ENCODE data around the gene C9orf72. TPM values are rescaled to one million over a fixed set of nuclear protein-coding genes. Genes with fewer than 3 reads are reported as not detected.

C9orf72 gene
- total RNA-seq, 1 experiment from 2014 or later = 8.0 TPM

GRCh38 chr9:27595733-27596132 lies 22.5 kb upstream of the C9orf72 start:
- no peak overlapping the region for H3K27ac Mint-ChIP-seq (ENCODE audit: unreplicated experiment)
- CTCF ChIA-PET = no interaction called here
- H3K9me3 Mint-ChIP-seq (ENCODE audit: low read depth, unreplicated experiment) = peaks cover 9% of the 10 kb centered on the region
- H3K36me3 Mint-ChIP-seq (ENCODE audit: insufficient read depth, unreplicated experiment) = no peaks in the 10 kb centered on the region
- no peak for TF ChIP-seq CTCF (IDR thresholded peaks at IDR 0.05; ENCODE audit: unreplicated experiment)
- DNase-seq = no peak
- H3K4me1 Mint-ChIP-seq (ENCODE audit: low read depth, unreplicated experiment) = no peaks in the 10 kb centered on the region
- no peak overlapping the region for H3K4me3 Mint-ChIP-seq (ENCODE audit: low read depth, unreplicated experiment)
- intact Hi-C loops (cut with micrococcal nuclease; ENCODE audit: unreplicated experiment) = no loop called here
- H3K27me3 Mint-ChIP-seq (ENCODE audit: unreplicated experiment) = peaks cover 7% of the 10 kb centered on the region
- no TSS peak for BruUV-seq (replicated peaks)

- Mint-ChIP-seq H3K27ac (ENCODE audit: unreplicated experiment) (no peak overlapping the region), H3K4me1 (ENCODE audit: low read depth, unreplicated experiment) (no peaks in the 10 kb centered on the region), H3K9me3 (ENCODE audit: low read depth, unreplicated experiment) (peaks cover 12% of the 10 kb centered on the region), H3K4me3 (ENCODE audit: low read depth, unreplicated experiment) (no peak overlapping the region), H3K36me3 (ENCODE audit: insufficient read depth, unreplicated experiment) (no peaks in the 10 kb centered on the region), H3K27me3 (ENCODE audit: unreplicated experiment) (peaks cover 7% of the 10 kb centered on the region)
- DNase-seq = no peak
- no peak for TF ChIP-seq CTCF (IDR thresholded peaks at IDR 0.05; ENCODE audit: unreplicated experiment)
- CTCF ChIA-PET = no interaction called here
- BruUV-seq (replicated peaks) = no TSS peak
- intact Hi-C loops (cut with micrococcal nuclease; ENCODE audit: unreplicated experiment) = no loop called here
These were observed 18.4 kb upstream of the C9orf72 start for GRCh38 chr9:27591672-27592071.

GRCh38 chr9:27591093-27591492 lies 17.8 kb upstream of the C9orf72 start:
- no peak overlapping the region for H3K4me3 Mint-ChIP-seq (ENCODE audit: low read depth, unreplicated experiment)
- peaks cover 12% of the 10 kb centered on the region for H3K9me3 Mint-ChIP-seq (ENCODE audit: low read depth, unreplicated experiment)
- H3K27me3 Mint-ChIP-seq (ENCODE audit: unreplicated experiment) = peaks cover 7% of the 10 kb centered on the region
- intact Hi-C loops (cut with micrococcal nuclease; ENCODE audit: unreplicated experiment) = no loop called here
- DNase-seq = no peak
- CTCF ChIA-PET = no interaction called here
- H3K4me1 Mint-ChIP-seq (ENCODE audit: low read depth, unreplicated experiment) = no peaks in the 10 kb centered on the region
- no peaks in the 10 kb centered on the region for H3K36me3 Mint-ChIP-seq (ENCODE audit: insufficient read depth, unreplicated experiment)
- no peak for TF ChIP-seq CTCF (IDR thresholded peaks at IDR 0.05; ENCODE audit: unreplicated experiment)
- no peak overlapping the region for H3K27ac Mint-ChIP-seq (ENCODE audit: unreplicated experiment)
- BruUV-seq (replicated peaks) = no TSS peak

- Mint-ChIP-seq H3K9me3 (ENCODE audit: low read depth, unreplicated experiment) (peaks cover 12% of the 10 kb centered on the region), H3K4me3 (ENCODE audit: low read depth, unreplicated experiment) (no peak overlapping the region), H3K27me3 (ENCODE audit: unreplicated experiment) (peaks cover 3% of the 10 kb centered on the region), H3K36me3 (ENCODE audit: insufficient read depth, unreplicated experiment) (no peaks in the 10 kb centered on the region), H3K27ac (ENCODE audit: unreplicated experiment) (no peak overlapping the region), H3K4me1 (ENCODE audit: low read depth, unreplicated experiment) (no peaks in the 10 kb centered on the region)
- intact Hi-C loops (cut with micrococcal nuclease; ENCODE audit: unreplicated experiment) = no loop called here
- DNase-seq = no peak
- no TSS peak for BruUV-seq (replicated peaks)
- CTCF ChIA-PET = no interaction called here
- TF ChIP-seq CTCF (IDR thresholded peaks at IDR 0.05; ENCODE audit: unreplicated experiment) = no peak
These were observed 17.4 kb upstream of the C9orf72 start for GRCh38 chr9:27590651-27591050.

- no peak overlapping the region for H3K4me3 Mint-ChIP-seq (ENCODE audit: low read depth, unreplicated experiment)
- no peaks in the 10 kb centered on the region for H3K4me1 Mint-ChIP-seq (ENCODE audit: low read depth, unreplicated experiment)
- H3K27me3 Mint-ChIP-seq (ENCODE audit: unreplicated experiment) = no peaks in the 10 kb centered on the region
- peaks cover 9% of the 10 kb centered on the region for H3K9me3 Mint-ChIP-seq (ENCODE audit: low read depth, unreplicated experiment)
- no peaks in the 10 kb centered on the region for H3K36me3 Mint-ChIP-seq (ENCODE audit: insufficient read depth, unreplicated experiment)
- CTCF ChIA-PET = no interaction called here
- no peak for DNase-seq
- H3K27ac Mint-ChIP-seq (ENCODE audit: unreplicated experiment) = no peak overlapping the region
- no TSS peak for BruUV-seq (replicated peaks)
- TF ChIP-seq CTCF (IDR thresholded peaks at IDR 0.05; ENCODE audit: unreplicated experiment) = no peak
- intact Hi-C loops (cut with micrococcal nuclease; ENCODE audit: unreplicated experiment) = no loop called here
These were observed 16.2 kb upstream of the C9orf72 start for GRCh38 chr9:27589462-27589861.
